ENCODE data around the gene CDO1.

DNA sequence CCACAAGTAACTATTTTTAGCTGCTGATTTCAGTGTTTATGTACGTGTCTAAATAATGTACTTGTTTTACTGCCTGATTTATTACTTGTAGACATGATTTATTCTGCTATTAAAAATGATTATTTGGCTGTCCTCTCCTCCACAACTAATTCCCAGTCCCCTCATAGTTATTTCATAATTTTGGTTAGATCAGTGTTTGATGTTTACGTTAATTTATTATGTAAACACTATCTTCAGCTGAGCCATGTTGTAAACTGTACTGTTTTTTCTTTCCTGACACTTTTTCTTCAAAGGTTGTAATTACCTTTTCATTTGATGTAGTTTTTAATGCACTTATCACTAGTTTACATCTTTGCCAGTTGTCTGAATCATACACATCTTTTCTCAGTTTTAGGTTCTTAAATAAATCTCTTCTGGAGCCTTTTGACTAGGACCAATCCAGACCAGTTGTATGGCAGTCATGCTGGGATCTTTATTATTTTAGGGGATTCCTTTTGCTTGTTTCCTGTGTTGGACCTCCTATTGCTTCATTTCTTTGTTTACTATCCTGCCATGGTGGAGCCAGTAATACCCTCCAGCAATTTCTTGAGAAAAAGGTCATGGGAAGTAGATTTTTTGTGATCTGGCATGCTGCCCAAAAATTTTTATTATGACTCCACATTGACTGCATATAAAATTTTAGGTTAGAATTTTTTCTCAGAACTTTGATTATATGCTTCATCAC, 41.3 kb upstream of the CDO1 start:
- no peak for TF ChIP-seq CTCF (IDR thresholded peaks at IDR 0.05)
- no peak for TF ChIP-seq POLR2A (IDR thresholded peaks at IDR 0.05)
